HG03039 (cell line): ENCODE data around the gene MAT2A.
"Not testable (repeated sequence)": the region's sequence is repeated elsewhere in the genome, so short reads cannot be mapped to it uniquely, and the experiment has no call there.

Experiments used
- ATAC-seq: cut with Tn5 transposase; IDR thresholded peaks from one replicate; pipeline ENCODE4 v1.9.1; 2021; ENCODE audit warnings: mild to moderate bottlenecking, moderate library complexity; ENCODE audit not compliant: unreplicated experiment

MAT2A gene

GRCh38 chr2:85578243-85579180 lies 39.5 kb downstream of the MAT2A start:
- no peak for ATAC-seq

- no peak for ATAC-seq
Measured at GRCh38 chr2:85579266-85579935, 40.4 kb downstream of the MAT2A start.

GRCh38 chr2:85580206-85580605 lies 41.2 kb downstream of the MAT2A start:
- no peak for ATAC-seq

- ATAC-seq = no peak
Measured at GRCh38 chr2:85582492-85582891, 43.5 kb downstream of the MAT2A start.

- ATAC-seq = no peak
Measured at GRCh38 chr2:85583667-85584353, 44.8 kb downstream of the MAT2A start.

GRCh38 chr2:85584354-85584856 lies 45.4 kb downstream of the MAT2A start, which contains the start of gene VAMP5:
VAMP5 (plus strand) TSS chr2:85584431; CDS start chr2:85584491, 60 bp downstream.
- ATAC-seq = no peak

GRCh38 chr2:85584857-85585780 lies 46.2 kb downstream of the MAT2A start:
- ATAC-seq = no peak

- no peak for ATAC-seq
Measured at GRCh38 chr2:85585781-85586105, 46.8 kb downstream of the MAT2A start.

- ATAC-seq = no peak
Measured at GRCh38 chr2:85588236-85588635, 49.3 kb downstream of the MAT2A start.

- no peak for ATAC-seq
Measured at GRCh38 chr2:85588645-85589044, 49.7 kb downstream of the MAT2A start.

GRCh38 chr2:85589181-85589580 lies 50.2 kb downstream of the MAT2A start:
- ATAC-seq = no peak

- no peak for ATAC-seq
Measured at GRCh38 chr2:85589982-85590791, 51.2 kb downstream of the MAT2A start.

GRCh38 chr2:85590950-85591349 lies 52.0 kb downstream of the MAT2A start:
- no peak for ATAC-seq

- no peak for ATAC-seq
Measured at GRCh38 chr2:85591563-85591962, 52.6 kb downstream of the MAT2A start.

- ATAC-seq = not testable (repeated sequence)
Measured at GRCh38 chr2:85592299-85592698, 53.3 kb downstream of the MAT2A start.

- ATAC-seq = no peak
Measured at GRCh38 chr2:85593023-85593422, 54.1 kb downstream of the MAT2A start.
